ENCODE results near the gene MPZL2. TPM values are rescaled to one million over a fixed set of nuclear protein-coding genes. Genes with fewer than 3 reads are reported as not detected.

Gene MPZL2
- total RNA-seq, 4 donors from 2014 or later, result 14.3 to 28.0 (median 17.7) TPM

DNA sequence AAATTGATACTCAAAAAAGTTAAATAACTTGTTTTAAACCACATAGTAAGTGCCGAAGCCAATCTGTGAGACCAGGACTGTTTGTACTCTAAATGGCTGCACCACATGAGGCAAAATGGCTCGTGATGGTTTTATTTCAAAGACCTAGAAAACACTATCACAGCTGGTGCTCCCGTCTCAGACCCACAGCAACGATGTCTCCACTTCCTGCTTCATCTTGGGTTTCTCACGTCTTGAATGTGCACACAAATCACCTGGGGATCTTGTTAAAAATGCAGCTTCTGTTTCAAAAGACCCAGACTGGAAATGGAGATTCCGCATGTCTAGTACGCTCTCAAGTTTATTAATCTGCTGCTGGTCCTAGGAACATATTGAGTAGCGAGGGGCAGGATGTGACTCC lies 41.6 kb upstream of the MPZL2 start:
- TF ChIP-seq, protein P1, sequence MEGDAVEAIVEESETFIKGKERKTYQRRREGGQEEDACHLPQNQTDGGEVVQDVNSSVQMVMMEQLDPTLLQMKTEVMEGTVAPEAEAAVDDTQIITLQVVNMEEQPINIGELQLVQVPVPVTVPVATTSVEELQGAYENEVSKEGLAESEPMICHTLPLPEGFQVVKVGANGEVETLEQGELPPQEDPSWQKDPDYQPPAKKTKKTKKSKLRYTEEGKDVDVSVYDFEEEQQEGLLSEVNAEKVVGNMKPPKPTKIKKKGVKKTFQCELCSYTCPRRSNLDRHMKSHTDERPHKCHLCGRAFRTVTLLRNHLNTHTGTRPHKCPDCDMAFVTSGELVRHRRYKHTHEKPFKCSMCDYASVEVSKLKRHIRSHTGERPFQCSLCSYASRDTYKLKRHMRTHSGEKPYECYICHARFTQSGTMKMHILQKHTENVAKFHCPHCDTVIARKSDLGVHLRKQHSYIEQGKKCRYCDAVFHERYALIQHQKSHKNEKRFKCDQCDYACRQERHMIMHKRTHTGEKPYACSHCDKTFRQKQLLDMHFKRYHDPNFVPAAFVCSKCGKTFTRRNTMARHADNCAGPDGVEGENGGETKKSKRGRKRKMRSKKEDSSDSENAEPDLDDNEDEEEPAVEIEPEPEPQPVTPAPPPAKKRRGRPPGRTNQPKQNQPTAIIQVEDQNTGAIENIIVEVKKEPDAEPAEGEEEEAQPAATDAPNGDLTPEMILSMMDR (IDR thresholded peaks at IDR 0.05; ENCODE audit: low read depth), result no peak

DNA sequence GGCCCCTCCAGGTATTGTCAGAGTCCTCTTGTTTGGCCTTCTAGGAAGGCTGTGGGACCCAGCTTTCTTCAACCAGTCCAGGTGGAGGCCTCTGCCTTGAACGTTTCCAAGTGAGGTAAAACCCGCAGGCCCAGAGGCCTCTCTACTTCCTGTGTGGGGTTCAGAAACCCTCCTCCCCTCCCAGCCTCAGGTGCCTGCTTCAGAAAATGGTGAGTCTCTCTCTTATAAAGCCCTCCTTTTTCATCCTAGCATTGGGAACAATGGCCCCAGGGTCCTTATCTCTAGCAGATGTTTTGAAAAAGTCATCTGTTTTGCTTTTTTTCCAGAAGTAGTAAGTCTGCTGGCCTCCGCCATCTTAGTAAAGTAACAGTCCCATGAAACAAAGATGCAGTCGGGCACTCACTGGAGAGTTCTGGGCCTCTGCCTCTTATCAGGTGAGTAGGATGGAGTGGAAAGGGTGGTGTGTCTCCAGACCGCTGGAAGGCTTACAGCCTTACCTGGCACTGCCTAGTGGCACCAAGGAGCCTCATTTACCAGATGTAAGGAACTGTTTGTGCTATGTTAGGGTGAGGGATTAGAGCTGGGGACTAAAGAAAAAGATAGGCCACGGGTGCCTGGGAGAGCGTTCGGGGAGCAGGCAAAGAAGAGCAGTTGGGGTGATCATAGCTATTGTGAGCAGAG lies 40.6 kb upstream of the MPZL2 start, which contains the start of gene CD3E:
TSS of gene CD3E (plus strand) at position 163 of the 681 bp plus-strand sequence. CDS start at position 386, 223 bp downstream.
- TF ChIP-seq, protein P1 (IDR thresholded peaks at IDR 0.05; ENCODE audit: low read depth), result no peak

DNA sequence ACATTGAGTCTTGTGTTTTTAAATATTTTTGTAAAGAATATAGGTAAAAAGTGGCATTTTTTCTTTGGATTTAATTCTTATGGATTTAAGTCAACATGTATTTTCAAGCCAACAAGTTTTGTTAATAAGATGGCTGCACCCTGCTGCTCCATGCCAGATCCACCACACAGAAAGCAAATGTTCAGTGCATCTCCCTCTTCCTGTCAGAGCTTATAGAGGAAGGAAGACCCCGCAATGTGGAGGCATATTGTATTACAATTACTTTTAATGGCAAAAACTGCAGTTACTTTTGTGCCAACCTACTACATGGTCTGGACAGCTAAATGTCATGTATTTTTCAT lies 40.1 kb upstream of the MPZL2 start:
- TF ChIP-seq, protein P1 (IDR thresholded peaks at IDR 0.05; ENCODE audit: low read depth), result no peak

DNA sequence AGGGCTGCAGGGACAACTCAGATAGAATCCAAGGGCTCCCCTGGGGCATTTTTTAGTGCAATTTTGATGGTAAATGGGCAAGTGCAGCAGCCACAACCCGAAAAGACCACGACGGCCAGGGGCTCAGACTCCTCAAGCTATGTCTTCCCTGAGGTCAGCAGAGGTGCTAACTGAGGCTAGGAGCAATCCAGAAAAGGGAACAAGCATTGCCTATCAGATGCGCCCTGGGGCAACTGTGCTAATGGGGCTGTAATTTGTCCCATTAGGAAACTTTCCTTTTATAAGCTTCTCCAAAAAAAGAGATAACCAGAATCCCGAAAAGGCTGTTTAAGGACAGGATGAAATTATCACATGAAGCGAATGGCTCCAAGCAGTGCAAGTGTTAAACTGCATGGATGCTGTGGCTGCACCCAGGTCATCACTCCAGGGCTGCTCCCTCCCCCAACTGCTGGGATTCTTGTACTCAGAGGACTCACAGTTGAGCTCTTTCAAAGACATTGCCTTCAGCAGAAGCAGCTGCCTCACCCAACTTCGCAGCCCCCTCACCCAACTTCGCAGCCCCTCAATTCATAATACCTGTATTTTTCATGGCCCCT lies 37.6 kb upstream of the MPZL2 start:
- TF ChIP-seq, protein P1 (IDR thresholded peaks at IDR 0.05; ENCODE audit: low read depth), result no peak

DNA sequence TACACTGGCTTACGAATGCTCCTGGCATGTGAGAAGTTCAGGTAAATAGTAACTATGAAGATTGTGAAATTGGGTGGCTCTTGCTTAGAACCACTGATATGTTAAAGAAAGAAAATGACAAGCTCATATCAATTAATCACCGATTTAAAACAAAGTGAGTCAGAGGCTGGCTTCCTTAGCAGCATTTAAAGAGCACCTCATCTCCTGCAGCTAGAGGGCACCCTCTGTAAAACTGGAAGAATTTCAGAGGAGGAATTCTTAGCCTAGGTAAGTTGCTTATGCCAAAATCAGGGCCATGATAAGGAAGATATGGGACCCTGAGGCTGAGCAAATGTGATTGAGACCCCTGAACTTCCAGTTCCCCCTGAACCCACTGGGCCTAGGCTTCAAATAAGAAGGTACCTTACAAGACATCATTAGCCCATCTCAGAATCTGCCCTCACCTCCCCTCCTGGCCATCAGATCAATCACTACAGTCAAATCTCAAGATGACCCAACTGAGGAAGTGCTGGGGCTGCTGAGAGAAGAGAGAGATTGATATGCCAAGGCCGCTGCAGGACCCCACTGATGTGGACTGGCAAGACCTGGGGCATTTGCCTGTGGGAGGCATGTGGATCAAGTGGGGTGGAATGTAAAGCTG lies 31.8 kb upstream of the MPZL2 start:
- TF ChIP-seq, protein P1 (IDR thresholded peaks at IDR 0.05; ENCODE audit: low read depth), result no peak

DNA sequence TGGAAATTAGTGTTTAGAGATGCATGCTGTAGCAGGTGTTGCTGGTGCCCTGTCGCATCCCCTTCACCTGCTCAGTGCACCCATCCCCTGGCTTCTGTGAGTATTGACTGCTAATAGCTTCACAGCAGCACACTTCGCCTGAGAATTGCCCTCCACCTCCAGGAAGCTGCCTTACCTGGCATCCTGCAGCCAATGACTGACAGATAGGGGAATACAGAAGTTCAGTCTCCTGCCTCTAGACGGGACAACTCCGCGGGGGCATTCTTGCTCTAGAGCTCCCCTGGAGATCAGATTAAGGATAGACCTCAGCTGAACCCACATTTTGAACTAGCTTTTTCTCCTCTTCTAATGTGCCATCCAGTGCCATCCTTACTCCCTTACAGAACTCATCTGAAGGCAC lies 31.1 kb upstream of the MPZL2 start:
- TF ChIP-seq, protein P1 (IDR thresholded peaks at IDR 0.05; ENCODE audit: low read depth), result no peak

DNA sequence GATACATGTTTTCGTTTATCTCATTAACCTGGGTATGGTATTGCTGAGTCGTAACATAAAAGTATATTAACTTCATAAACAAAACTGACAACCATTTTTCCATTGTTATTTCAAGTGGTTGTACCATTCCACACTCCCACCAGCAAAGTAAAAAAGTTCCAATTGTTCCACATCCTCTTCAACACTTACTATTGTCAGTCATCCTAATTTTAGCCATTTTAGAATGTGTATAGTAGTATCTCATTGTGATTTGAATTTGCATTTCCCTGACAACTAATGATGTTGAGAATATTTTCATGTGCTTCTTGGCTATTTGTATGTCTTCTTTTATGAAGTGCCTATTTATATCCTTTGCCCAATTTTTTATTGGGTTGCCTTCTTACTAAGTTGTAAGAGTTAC lies 30.0 kb upstream of the MPZL2 start:
- TF ChIP-seq, protein P1 (IDR thresholded peaks at IDR 0.05; ENCODE audit: low read depth), result no peak
